Pons (tissue), 1 donor: ENCODE results near the gene SCLT1.

Experiments
- DNase-seq: peaks from one replicate; pipeline ENCODE4 v3.0.0-alpha.2; 2016; ENCODE audit warnings: low spot score

The SCLT1 gene

DNA sequence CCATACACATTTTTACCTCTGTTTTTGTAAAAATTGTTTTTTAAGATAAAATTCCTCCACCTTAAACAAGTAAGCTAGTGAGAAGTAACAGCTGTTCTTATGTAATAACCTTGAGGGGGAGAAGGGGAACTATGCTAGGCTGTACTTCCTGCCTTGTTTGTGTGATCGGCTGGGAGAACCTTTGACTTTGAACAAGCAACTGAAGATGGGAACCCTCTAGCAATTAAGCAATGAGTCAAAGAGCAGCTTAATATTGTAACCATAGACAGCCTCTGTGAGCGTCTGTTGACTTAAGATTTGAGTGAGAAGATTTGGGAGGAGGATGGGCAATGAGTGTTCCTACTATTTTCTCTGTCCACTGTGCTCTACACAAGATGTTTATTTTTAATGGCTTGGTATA, 135.1 kb downstream of the SCLT1 start:
- peak; percentile 48 for DNase-seq

DNA sequence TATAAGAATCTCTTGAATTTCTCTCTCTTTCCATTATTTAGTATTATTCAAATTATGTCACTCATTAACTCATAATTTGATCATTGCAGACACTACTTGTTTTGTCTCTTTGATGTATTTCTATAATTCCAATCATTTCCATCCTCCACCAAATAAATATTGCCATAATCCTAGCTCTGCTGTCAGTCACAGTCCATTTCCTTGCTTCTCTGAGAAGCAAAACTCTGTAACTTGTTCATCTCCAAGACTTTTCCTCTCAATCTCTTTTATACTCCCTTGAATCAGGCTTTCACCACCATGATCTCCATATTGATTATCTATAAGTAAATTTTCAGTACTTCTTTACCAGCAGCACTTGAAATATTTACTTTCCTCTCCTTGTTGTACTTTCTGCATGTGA, 135.9 kb downstream of the SCLT1 start:
- no peak for DNase-seq

GRCh38 chr4:128955751-128956150, 137.6 kb downstream of the SCLT1 start:
- no peak for DNase-seq

DNA sequence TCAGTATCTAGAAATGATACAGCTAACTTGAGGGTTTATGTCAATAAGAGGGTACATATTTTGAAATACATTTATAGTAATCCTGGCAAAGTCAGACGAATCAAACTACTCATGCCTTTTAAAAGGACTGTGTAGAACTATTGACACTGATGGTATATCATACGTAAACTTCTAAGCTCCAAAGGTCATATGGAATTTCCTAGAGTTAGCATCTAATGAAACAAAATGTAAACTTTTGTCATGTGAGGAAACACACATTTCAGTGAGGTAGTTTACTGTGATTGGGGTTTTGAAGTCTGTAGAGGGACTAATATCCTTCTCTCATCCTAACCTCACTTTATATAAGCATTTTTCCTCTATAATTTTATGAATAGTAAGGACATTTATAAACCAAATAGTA, 138.4 kb downstream of the SCLT1 start:
- no peak for DNase-seq

GRCh38 chr4:128951316-128951715, 142.0 kb downstream of the SCLT1 start:
- DNase-seq, result no peak

DNA sequence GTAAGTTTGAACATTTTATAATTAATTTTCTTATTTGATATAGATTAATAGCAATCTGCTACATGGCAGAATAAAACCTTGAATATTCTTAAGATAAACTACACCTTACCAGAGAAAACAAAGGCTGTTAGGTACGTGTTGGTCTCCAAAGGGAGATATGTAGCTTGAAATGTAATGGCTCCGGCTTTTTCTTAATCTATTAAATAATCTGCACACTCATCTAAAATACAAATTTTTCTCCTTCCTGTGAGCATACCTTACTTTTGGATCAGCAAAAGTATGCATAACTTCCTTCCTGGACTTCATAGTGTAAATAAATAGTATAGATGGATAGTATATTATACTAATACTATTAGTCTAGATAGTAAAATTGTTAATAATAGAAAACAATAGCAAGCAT, 142.5 kb downstream of the SCLT1 start:
- no peak for DNase-seq

GRCh38 chr4:128946916-128947315, 146.4 kb downstream of the SCLT1 start:
- no peak for DNase-seq

GRCh38 chr4:128942607-128943006, 150.7 kb downstream of the SCLT1 start:
- DNase-seq, result no peak

DNA sequence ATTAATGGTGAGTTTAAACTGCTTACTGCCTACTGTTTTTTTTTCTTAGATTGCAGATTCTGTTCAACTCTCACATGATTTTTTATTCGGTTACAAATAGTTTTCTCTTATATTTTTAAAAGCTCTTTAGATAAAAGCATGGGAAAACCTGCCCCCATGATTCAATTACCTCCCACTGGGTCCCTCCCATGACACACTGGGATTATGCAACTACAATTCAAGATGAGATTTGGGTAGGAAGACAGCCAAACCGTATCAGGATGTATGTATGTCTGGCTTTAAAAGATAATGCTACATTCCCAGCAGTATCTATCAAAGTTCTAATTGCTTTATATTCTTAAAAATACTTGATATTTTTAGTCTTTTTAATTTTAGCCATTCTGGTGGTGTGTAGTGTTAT, 152.4 kb downstream of the SCLT1 start:
- DNase-seq, result no peak

DNA sequence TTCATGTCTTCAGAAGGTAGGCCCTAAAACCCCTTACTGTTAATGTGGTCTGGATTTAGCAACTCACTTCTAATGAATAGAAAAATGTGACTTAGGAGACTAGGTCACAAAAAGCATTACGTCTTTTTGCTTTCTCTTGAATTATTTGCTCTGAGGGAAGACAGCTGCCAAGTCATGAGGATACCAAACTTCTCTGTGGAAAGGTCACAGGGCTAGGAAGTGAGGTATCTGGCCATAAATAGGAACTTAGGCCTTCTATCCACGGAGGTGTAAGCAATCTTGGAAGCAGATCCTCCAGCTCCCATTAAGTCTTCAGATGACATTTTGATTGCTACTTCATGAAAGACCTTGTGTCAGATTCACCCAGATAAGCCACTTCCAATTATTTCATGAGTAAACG, 163.3 kb downstream of the SCLT1 start:
- no peak for DNase-seq

DNA sequence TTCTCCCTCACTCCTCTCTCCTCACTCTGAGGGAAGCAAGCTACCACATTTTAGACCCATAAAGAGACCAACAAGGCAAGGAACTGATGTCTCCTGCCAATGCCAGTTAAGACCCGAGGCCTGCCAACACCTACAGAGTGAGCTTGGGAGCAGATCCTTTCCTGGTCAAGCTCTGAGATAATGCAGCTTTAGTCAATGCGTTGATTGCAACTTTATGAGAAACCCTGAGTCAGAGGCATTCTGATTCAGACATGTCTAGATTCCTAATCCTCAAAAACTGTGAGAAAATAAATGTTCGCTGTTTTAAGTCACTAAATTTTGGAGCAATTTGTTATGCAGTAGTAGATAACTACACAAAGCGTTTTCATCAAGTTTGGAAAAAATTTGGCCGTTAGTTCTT, 168.4 kb downstream of the SCLT1 start:
- no peak for DNase-seq

DNA sequence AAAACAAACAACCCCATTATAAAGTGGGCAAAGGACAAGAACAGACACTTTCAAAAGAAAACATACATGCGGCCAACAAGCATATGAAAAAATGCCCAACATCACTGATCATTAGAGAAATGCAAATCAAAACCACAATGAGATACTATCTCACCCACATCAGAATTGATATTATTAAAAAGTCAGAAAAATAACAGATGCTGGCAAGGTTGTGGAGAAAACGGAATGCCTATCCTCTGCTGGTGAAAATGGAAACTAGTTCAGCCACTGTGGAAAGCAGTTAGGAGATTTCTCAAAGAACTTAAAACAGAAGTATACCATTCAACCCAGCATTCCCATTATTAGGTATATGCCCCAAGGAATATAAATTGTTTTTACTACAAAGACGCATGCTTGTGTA, 171.4 kb downstream of the SCLT1 start:
- no peak for DNase-seq

- DNase-seq, result peak; percentile 9
These were observed 175.6 kb downstream of the SCLT1 start for GRCh38 chr4:128917781-128918180.

- DNase-seq, result peak; percentile 78
These were observed 176.5 kb downstream of the SCLT1 start for GRCh38 chr4:128916832-128917231.

DNA sequence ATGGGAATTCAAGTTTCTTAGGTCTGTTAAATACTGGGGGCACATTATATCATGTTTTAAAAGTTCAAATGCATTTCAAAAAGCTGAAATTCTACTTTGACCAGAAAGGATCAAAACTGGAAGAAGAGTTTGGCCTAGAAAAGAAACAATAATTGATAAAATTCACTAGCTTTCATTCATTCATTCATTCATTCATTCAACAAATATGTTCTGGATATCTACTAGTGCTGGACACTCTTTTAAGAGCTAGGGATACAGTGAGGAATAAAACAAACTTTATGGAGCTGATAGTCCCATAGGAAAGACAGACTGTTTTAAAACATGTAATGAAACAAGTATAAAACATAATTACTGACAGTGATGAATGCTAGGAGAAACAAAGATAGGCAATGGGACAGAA, 177.8 kb downstream of the SCLT1 start:
- DNase-seq, result no peak

DNA sequence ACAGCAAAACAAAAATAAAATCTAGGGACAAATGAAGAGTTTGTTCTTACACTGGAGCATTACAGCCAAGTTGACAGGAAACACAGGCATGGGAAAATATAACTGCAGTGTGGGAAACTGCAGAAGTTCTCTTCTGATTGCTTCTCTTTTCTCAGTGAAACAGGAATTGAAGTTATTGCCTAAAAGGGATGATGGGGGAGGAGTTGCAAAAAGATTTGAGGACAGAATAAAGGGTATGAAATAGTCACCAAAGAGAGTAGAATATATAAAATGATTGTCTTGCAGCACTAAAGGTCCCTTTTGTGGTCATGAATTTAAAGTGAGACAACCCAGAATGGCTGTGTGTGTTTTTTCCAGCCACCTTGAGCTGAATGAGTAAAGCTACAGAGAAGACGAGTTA, 180.1 kb downstream of the SCLT1 start:
- DNase-seq, result peak; percentile 60

GRCh38 chr4:128908735-128909134, 184.6 kb downstream of the SCLT1 start:
- no peak for DNase-seq

DNA sequence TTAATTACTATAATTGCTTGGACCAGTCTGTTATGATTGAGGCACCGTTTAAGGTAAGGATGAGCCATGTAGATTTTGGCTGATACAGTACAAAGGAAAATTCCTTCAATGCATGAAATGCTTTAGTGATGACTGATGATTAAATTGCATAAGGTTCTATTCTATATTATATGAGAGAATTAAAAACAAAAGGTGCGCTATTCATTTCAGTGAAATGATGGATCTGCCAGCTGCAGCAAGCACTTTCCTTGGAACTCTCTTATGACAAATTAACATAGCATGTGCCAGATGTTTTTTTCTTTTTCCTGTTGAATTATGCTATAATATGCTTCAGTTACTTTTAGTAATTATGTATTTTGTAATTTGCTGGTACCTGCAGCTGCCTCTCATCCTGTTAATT, 185.4 kb downstream of the SCLT1 start:
- DNase-seq, result no peak

GRCh38 chr4:128906581-128906980, 186.8 kb downstream of the SCLT1 start:
- no peak for DNase-seq

- no peak for DNase-seq
These were observed 188.5 kb downstream of the SCLT1 start for GRCh38 chr4:128904821-128905220.

DNA sequence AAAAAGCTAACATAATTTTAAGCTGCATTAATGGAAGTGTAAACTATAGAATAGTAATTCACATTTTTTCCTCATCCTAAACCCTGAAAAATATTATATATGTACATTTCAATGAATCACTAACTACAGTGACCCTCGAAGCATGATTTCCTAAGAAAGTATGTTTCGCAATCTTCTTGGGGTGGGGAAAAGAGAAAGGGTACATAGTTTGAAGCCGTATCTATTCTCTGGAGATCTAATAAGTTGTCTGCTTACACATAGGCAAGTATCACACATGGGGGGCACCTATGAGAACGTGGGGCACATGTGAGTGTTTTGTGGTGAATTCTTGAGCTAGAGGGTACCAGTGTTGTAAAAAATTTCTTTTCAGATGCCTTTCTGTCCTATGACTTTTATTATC, 212.7 kb downstream of the SCLT1 start:
- no peak for DNase-seq

GRCh38 chr4:128879971-128880370, 213.4 kb downstream of the SCLT1 start:
- no peak for DNase-seq

DNA sequence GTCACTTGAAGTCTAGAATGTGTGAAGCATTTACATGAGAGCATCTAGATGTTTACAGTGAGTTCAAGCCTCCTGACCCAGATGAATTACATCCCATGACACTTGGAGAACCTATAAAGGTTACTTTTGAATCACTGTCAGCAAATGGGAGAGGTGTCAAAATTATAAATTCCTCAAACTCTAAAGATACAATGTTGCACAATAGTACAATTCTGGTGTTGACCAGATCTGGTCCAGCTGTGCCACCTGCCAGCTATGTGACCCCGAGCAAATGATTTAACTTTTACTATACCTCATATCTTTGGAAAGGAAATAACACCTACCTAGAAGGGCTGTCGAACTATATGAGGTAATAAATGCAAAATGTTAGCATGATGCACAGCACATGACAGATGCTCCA, 214.1 kb downstream of the SCLT1 start:
- no peak for DNase-seq

- no peak for DNase-seq
These were observed 215.4 kb downstream of the SCLT1 start for GRCh38 chr4:128877934-128878333.

DNA sequence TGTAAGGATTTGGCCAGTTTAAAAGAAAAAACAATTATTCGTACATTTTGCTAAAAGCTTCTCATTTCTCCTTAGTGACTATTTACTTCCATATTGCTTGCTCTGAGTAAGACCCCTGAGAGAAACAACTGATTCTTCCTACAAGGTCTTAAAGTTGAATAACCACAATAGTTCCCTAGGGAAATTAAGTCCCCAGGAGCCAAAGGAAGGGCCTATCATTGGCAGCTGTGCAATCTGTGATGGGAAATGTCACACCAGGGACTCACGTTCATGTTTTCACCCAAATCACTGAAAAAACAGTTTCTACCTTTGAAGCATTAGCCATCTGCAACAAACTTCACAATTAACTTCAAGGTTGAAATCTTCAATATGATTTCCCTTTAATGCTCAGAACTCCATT, 217.1 kb downstream of the SCLT1 start:
- no peak for DNase-seq
